ENCODE data around the gene TAS2R31.

Gene TAS2R31

GRCh38 chr12:10994307-10994706 is 36.9 kb downstream of the TAS2R31 start:
- DNase-seq, result no peak

GRCh38 chr12:10989107-10989506 is 42.1 kb downstream of the TAS2R31 start:
- DNase-seq, result no peak

- no peak for DNase-seq
Measured at GRCh38 chr12:10986812-10987211, 44.4 kb downstream of the TAS2R31 start, which contains the start of gene TAS2R50. Gene TAS2R50 (minus strand): TSS chr12:10986912. CDS start chr12:10986860, 52 bp downstream.

GRCh38 chr12:10982244-10982643 is 49.0 kb downstream of the TAS2R31 start:
- DNase-seq, result no peak
